Measurements from ENCODE around the gene MAP1B. TPM values are rescaled to one million over a fixed set of nuclear protein-coding genes. Genes with fewer than 3 reads are reported as not detected.

The MAP1B gene
- total RNA-seq, 1 experiment from 2014 or later: 163 TPM

GRCh38 chr5:72160959-72161358 is 53.7 kb downstream of the MAP1B start:
- TF ChIP-seq CTCF (conservative IDR thresholded peaks at IDR 0.05) (no peak), EZH2 (IDR thresholded peaks at IDR 0.05; ENCODE audit: low read depth) (no peak)
- Histone ChIP-seq H2AFZ (no peak overlapping the region), H4K20me1 (ENCODE audit: insufficient read depth) (no peaks in the 10 kb centered on the region; the same call in 1 of the 2 replicates), H3F3A (ENCODE audit: insufficient read depth, low read depth) (no peaks in the 10 kb centered on the region), H3K9me3 (ENCODE audit: insufficient read depth, low read depth) (no peaks in the 10 kb centered on the region), H3K79me2 (ENCODE audit: low read depth) (peaks cover 13% of the 10 kb centered on the region; the same call in 1 of the 2 replicates), H3K36me3 (ENCODE audit: low read depth) (no peaks in the 10 kb centered on the region), H3K4me1 (replicated peaks; ENCODE audit: insufficient read depth) (no peaks in the 10 kb centered on the region), H3K27ac (no peak overlapping the region), H3K4me3 (no peak overlapping the region), H3K27me3 (ENCODE audit: insufficient read depth, low read depth) (no peaks in the 10 kb centered on the region), H3K4me2 (no peak overlapping the region), H3K9me2 (ENCODE audit: insufficient read depth) (no peaks in the 10 kb centered on the region)
- no TSS peak for BruUV-seq (replicated peaks)
- ChIA-PET CTCF (interaction anchor here (0.6 kb wide), 1 partner anchor 202 kb away, joined by 3 read pairs; no protein-coding TSS in a partner anchor), POLR2A (ENCODE audit: unreplicated experiment) (no interaction called here)
- DNase-seq: no peak
- intact Hi-C loops (cut with micrococcal nuclease; ENCODE audit: unreplicated experiment): no loop called here

- Histone ChIP-seq H3K27ac (no peak overlapping the region), H3K4me2 (no peak overlapping the region), H3K4me3 (no peak overlapping the region), H3K79me2 (ENCODE audit: low read depth) (peaks cover 13% of the 10 kb centered on the region; the same call in 1 of the 2 replicates), H3K9me2 (ENCODE audit: insufficient read depth) (no peaks in the 10 kb centered on the region), H3K4me1 (replicated peaks; ENCODE audit: insufficient read depth) (no peaks in the 10 kb centered on the region), H2AFZ (no peak overlapping the region), H3K36me3 (ENCODE audit: low read depth) (no peaks in the 10 kb centered on the region), H3K9me3 (ENCODE audit: insufficient read depth, low read depth) (no peaks in the 10 kb centered on the region), H4K20me1 (ENCODE audit: insufficient read depth) (peaks cover 3% of the 10 kb centered on the region; the same call in 1 of the 2 replicates), H3F3A (ENCODE audit: insufficient read depth, low read depth) (no peaks in the 10 kb centered on the region), H3K27me3 (ENCODE audit: insufficient read depth, low read depth) (no peaks in the 10 kb centered on the region)
- POLR2A ChIA-PET (ENCODE audit: unreplicated experiment): interaction anchor here (0.6 to 0.8 kb wide), 2 partner anchors 87 to 280 kb away, joined by 8 to 12 read pairs; no protein-coding TSS in a partner anchor
- BruUV-seq (replicated peaks): no TSS peak
- CTCF ChIA-PET: interaction anchor here (0.6 kb wide), 1 partner anchor 381 kb away, joined by 4 read pairs; no protein-coding TSS in a partner anchor
- no peak for TF ChIP-seq EZH2 (IDR thresholded peaks at IDR 0.05; ENCODE audit: low read depth)
- TF ChIP-seq CTCF (conservative IDR thresholded peaks at IDR 0.05): no peak
- no peak for DNase-seq
- intact Hi-C loops (cut with micrococcal nuclease; ENCODE audit: unreplicated experiment): no loop called here
Observed at GRCh38 chr5:72161951-72162350, 54.7 kb downstream of the MAP1B start.

- Histone ChIP-seq H3K27me3 (ENCODE audit: insufficient read depth, low read depth) (no peaks in the 10 kb centered on the region), H2AFZ (no peak overlapping the region), H4K20me1 (ENCODE audit: insufficient read depth) (peaks cover 3% of the 10 kb centered on the region; the same call in 1 of the 2 replicates), H3K4me2 (no peak overlapping the region), H3K36me3 (ENCODE audit: low read depth) (no peaks in the 10 kb centered on the region), H3K79me2 (ENCODE audit: low read depth) (peaks cover 13% of the 10 kb centered on the region; the same call in 1 of the 2 replicates), H3K4me1 (replicated peaks; ENCODE audit: insufficient read depth) (no peaks in the 10 kb centered on the region), H3F3A (ENCODE audit: insufficient read depth, low read depth) (no peaks in the 10 kb centered on the region), H3K9me3 (ENCODE audit: insufficient read depth, low read depth) (no peaks in the 10 kb centered on the region), H3K9me2 (ENCODE audit: insufficient read depth) (no peaks in the 10 kb centered on the region), H3K27ac (no peak overlapping the region), H3K4me3 (no peak overlapping the region)
- no TSS peak for BruUV-seq (replicated peaks)
- ChIA-PET CTCF (no interaction called here), POLR2A (ENCODE audit: unreplicated experiment) (interaction anchor here (0.7 kb wide), 1 partner anchor 9 kb away, joined by 6 read pairs; no protein-coding TSS in a partner anchor)
- DNase-seq: no peak
- TF ChIP-seq CTCF (conservative IDR thresholded peaks at IDR 0.05) (no peak), EZH2 (IDR thresholded peaks at IDR 0.05; ENCODE audit: low read depth) (no peak)
- intact Hi-C loops (cut with micrococcal nuclease; ENCODE audit: unreplicated experiment): no loop called here
Observed at GRCh38 chr5:72163349-72163983, 56.2 kb downstream of the MAP1B start.
